Spinal cord (tissue), 10 donors: ENCODE measurements around the gene PREX1. TPM values are rescaled to one million over a fixed set of nuclear protein-coding genes. Genes with fewer than 3 reads are reported as not detected.

Experiments used
- DNase-seq, 6 donors: peaks; one replicate each; pipeline versions ENCODE4 v3.0.0 to v3.0.0-alpha.2; 2013 to 2015; ENCODE audit warnings: low spot score in 6 of 6, low read depth in 4 of 6
- H3K27ac ChIP-seq: one replicate; pipeline ENCODE4 v1.5.1; 2013; ENCODE audit warnings: low read depth, low read length, control low read depth
- H3K27me3 ChIP-seq: one replicate; pipeline ENCODE4 v1.6.1; 2013; ENCODE audit warnings: low read length; ENCODE audit not compliant: control insufficient read depth, insufficient read depth
- H3K36me3 ChIP-seq: one replicate; pipeline ENCODE4 v1.6.1; 2013; ENCODE audit warnings: low read length; ENCODE audit not compliant: control insufficient read depth, insufficient read depth
- H3K4me1 ChIP-seq: one replicate; pipeline ENCODE4 v1.6.1; 2013; ENCODE audit warnings: low read length; ENCODE audit not compliant: control insufficient read depth, insufficient read depth
- H3K4me3 ChIP-seq: one replicate; pipeline ENCODE4 v1.5.1; 2013; ENCODE audit warnings: low read depth, low read length, control low read depth
- H3K9me3 ChIP-seq: one replicate; pipeline ENCODE4 v1.6.1; 2013; ENCODE audit warnings: low read length; ENCODE audit not compliant: control insufficient read depth, insufficient read depth
- WGBS: methylation state at CpG from one replicate; pipeline ENCODE4 v1.1.5; 2013; ENCODE audit warnings: missing lambda C conversion rate; ENCODE audit not compliant: insufficient coverage; 5-methylcytosine and 5-hydroxymethylcytosine counted together
- polyA plus RNA-seq, 2 donors: library from polyadenylated mRNA; unstranded; fragments of 120-200 nt; gene quantifications; one replicate each; pipeline ENCODE4 v1.2.1, GENCODE V29; 2013; ENCODE audit not compliant: insufficient read length in 2 of 2
- total RNA-seq, 2 donors: library from RNA; depleted of rRNA in 1 of 2; stranded (reverse); fragments of 120-200 nt in 1 of 2; fragments of >200 nt in 1 of 2; gene quantifications; one replicate each; pipeline versions ENCODE4 v1.2.3 to v1.2.4, GENCODE V29; 2013 to 2014
- donor health status: healthy.

PREX1 gene
- total and polyA plus RNA-seq, 4 donors, result 46.7 to 99.1 (median 72.9) TPM

DNA sequence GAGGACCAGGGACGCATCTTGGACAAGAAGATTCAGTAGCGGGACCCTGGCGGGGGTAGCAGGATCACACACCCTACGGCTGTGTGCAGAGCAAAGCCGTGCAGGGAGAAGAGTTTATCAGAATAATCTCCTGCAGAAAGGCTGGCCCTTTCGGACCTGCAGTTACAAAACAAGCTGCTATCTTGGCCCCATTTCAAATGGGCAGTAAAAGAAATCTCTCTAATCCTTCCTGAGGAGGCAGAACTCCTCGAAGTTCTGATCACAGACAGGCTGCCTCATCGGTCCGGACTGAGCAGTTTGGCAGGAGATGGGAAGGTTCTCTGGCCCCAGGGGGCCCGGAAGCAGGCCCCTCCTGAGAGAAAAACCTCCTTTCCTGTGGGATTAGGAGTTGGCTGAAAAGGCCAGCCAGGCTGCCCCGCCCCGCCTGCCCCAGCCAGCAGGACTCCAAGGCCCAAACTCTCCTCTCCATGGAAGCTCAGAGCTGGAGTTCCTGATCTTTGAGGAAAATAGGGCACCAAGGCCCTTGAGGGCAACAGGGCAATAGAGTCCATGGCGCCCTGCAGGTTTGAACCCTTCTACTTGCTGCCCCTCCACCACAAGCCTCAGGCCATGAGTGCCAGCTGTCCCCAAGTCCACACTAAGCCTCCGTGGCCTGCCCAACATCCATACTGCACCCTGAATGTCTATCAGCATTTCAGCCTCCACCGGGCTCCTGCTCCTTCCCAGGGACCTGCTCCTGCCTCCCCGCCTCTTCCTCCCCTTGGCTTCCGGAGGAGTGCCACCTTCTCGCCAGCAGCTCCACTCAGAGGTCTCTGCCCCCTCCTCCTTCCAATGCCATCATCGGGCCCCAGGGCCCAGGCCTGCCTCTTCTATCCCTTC, 141.3 kb downstream of the PREX1 start:
- Histone ChIP-seq H3K36me3 (peaks cover 50% of the 10 kb centered on the region), H3K4me1 (peaks cover 58% of the 10 kb centered on the region), H3K4me3 (no peak overlapping the region), H3K9me3 (no peaks in the 10 kb centered on the region), H3K27me3 (no peaks in the 10 kb centered on the region), H3K27ac (no peak overlapping the region)
- DNase-seq, result peak in 2 of 6 donors; percentile 38 to 46
- WGBS, result 73% methylated on average over 15 of the region's 19 CpGs

DNA sequence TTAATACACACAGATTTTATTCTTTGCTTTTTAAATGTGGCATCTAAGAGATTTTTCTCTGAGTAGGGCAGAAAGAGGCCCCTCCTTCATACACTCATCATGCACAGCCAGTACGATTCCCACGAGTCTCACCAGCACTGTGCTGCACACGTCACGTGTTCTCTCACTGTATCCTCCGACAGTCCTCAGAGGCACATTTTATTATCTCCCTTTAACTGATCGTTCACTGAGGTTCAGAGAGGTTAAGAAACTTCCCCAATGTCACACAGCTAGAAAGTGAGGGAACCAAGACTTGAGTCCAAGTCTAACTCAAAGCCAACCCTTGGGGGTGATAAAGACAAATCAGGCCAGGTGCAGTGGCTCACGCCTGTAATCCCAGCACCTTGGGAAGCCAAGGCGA, 142.5 kb downstream of the PREX1 start:
- no peak overlapping the region for H3K4me3 ChIP-seq
- peaks cover 46% of the 10 kb centered on the region for H3K4me1 ChIP-seq
- H3K27ac ChIP-seq, result no peak overlapping the region
- H3K27me3 ChIP-seq, result no peaks in the 10 kb centered on the region
- no peaks in the 10 kb centered on the region for H3K9me3 ChIP-seq
- 96% methylated on average over 5 of the region's 8 CpGs for WGBS
- H3K36me3 ChIP-seq, result peaks cover 52% of the 10 kb centered on the region
- DNase-seq, result peak in 1 of 6 donors; percentile 25

DNA sequence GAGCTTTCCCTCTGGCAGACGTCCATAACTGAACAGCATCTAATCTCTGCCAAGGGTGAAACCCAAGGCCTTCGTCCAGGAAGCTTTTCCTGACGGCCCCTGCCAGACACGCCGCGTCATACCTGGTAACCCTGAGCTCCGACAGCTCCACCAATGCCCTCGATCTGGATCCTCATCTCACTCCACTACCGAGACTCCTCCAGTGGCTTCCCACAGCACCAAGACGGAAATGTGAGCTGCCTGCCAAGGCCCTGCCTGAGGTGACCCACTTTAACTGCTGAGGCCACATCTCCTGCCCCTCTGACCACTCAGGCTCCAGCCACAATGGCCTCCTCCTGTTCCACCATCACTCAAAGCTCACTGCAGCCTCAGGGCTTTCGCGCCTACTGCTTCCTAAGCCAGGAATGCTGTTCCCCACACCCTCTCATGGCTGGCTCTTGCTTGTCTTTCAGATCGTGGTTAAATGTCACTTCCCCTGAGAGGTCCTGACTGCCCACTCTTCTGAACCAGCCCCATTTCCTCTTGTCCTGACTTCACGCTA, 143.2 kb downstream of the PREX1 start:
- no peaks in the 10 kb centered on the region for H3K9me3 ChIP-seq
- peaks cover 46% of the 10 kb centered on the region for H3K4me1 ChIP-seq
- H3K27ac ChIP-seq, result no peak overlapping the region
- no peak overlapping the region for H3K4me3 ChIP-seq
- peaks cover 54% of the 10 kb centered on the region for H3K36me3 ChIP-seq
- DNase-seq, result no peak
- no peaks in the 10 kb centered on the region for H3K27me3 ChIP-seq
- WGBS, result 79% methylated on average over 14 of the region's 14 CpGs

DNA sequence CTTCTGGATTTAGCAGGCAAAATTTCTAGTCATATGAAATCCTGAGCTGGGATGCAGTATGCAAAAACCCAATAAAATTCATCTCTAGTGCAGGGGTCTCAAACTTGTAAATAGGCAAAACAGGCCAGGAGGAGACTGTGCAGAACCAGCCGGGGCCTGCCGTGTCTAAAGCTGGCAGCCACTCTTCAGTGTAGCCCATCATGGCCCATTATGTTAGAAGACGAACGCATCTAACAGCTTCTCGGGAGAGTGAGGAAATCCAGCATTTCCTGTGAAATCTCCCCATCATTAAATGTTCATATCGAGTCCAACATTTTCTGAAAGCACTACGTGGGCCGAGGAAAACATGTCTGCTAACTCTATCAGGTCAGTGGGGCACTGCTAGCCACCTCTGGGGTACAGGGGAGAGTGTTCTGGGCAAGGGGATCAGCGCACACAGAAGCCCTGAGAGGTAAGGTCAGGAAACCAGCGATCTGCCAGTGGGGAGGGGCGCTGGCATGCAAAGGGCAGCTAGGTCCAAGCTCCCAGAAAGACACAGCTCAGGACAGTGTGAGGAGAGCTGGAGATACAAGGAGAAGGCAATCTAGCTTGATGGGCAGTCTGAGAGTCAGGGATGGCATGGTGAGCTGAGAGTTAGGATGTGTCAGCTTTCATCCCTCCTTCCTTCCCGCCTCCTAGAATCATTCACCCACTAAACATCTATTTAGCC, 144.2 kb downstream of the PREX1 start:
- 55% methylated on average over 11 of the region's 12 CpGs for WGBS
- H3K36me3 ChIP-seq, result peaks cover 57% of the 10 kb centered on the region
- no peaks in the 10 kb centered on the region for H3K9me3 ChIP-seq
- DNase-seq, result peak in 1 of 6 donors; percentile 62
- peaks cover 45% of the 10 kb centered on the region for H3K4me1 ChIP-seq
- H3K27me3 ChIP-seq, result no peaks in the 10 kb centered on the region
- no peak overlapping the region for H3K4me3 ChIP-seq
- H3K27ac ChIP-seq, result no peak overlapping the region

DNA sequence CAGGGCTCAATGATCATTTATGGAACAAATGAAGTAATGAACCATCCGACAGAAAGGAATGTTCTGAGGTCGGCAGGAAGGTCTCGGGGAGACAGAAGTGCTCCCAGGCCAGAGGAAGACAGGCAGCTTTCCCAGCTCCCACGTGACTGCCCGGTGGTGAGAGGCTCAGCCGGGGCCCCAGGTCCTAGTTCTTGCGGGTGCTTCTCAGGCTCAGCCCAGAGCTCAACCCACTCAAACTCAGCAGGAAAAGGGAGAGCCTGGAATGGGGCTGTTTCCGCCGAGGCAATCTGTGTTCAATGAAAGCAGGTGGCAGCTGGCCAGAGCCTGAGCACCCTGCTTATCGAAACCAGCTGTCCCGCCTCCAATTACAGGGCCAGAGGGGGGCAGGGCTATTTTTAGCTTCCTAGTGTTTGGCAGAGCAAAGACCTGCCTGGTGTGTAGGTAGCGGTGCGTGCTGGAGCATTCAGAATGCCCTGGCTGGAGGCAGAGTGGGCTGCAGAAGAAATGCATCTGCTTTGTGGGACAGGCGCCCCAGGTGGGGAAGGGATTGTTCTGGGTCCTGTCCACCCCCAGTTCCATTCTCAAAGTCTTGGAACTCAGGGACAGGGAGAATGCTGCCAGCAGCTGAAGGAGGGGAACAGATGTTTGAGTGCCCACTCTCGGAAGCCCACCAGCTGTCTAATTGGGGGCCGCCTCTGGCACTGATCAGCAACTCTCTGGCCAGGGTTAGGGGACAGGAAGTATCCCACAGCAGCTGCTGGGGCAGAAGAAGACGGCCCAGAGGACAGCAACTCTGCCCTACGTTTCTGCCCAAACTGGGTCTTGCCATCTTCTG, 145.1 kb downstream of the PREX1 start:
- WGBS, result 16% methylated on average over 17 of the region's 18 CpGs
- Histone ChIP-seq H3K4me1 (peaks cover 42% of the 10 kb centered on the region), H3K36me3 (peaks cover 57% of the 10 kb centered on the region), H3K9me3 (no peaks in the 10 kb centered on the region), H3K27me3 (no peaks in the 10 kb centered on the region), H3K4me3 (no peak overlapping the region), H3K27ac (peak overlapping the region; percentile 57)
- DNase-seq, result peak in 5 of 6 donors; percentile 47 to 95 (median 62)

DNA sequence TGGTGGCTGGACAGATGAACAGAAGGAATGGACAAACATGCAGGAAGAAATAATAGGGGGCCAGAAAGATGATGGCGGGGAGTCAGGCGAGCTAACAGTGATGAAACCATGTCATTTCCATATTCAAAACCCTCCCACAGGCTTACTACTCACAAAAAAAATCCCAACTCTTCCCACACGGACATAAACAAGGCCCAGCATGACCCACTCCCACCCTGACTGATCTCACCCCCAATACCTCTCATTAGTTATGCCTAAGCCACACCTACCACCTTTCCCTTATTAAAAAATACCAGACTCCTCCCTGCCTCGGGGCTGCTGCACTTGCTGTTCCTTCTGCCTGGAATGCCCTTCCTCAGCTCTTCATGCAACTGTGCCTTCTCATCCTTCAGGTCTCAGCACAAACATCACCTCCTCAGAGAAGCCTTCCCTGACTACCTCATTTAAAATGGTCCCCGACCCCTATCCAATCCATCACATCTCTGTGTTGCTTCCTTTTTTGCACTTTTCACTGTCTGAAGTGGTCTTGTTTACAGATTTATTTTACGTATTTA, 145.8 kb downstream of the PREX1 start:
- no peak for DNase-seq
- peaks cover 54% of the 10 kb centered on the region for H3K36me3 ChIP-seq
- H3K9me3 ChIP-seq, result no peaks in the 10 kb centered on the region
- no peak overlapping the region for H3K27ac ChIP-seq
- H3K4me1 ChIP-seq, result peaks cover 37% of the 10 kb centered on the region
- no peak overlapping the region for H3K4me3 ChIP-seq
- WGBS, result 81% methylated on average over 3 of the region's 6 CpGs
- H3K27me3 ChIP-seq, result no peaks in the 10 kb centered on the region

DNA sequence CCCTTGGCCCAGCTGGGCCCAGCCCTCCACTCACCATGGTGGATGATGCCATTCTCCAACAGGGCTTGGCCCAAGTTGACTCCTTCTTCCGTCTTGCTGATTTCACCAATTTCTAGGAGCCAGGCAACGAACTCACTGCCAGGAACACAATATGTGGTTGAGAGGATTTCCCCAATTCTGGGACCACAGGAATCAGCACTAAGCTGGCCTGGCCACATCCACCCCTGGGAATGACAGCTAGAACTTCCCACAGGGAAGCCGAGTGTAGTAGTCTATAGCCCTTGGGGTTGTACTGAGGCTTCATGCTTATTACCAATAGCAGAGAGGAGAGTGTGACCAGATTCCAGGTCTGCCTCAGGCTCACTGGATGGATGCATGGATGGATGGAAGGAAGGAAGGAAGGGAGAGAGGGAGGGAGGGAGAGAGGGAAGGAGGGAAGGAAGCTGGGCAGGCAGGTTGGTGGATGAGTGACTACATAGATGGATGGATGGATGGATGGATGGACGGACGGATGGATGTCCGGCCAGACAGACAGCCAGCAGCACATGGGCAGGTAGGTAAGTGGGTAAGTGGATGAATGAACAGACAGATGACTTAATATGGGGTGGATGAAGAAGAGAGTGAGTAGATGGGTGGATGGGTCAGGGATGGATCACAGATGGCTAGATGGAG, 146.5 kb downstream of the PREX1 start:
- Histone ChIP-seq H3K27ac (no peak overlapping the region), H3K4me1 (peaks cover 31% of the 10 kb centered on the region), H3K27me3 (no peaks in the 10 kb centered on the region), H3K36me3 (peaks cover 54% of the 10 kb centered on the region), H3K4me3 (no peak overlapping the region), H3K9me3 (no peaks in the 10 kb centered on the region)
- 83% methylated on average over 6 of the region's 6 CpGs for WGBS
- DNase-seq, result no peak

DNA sequence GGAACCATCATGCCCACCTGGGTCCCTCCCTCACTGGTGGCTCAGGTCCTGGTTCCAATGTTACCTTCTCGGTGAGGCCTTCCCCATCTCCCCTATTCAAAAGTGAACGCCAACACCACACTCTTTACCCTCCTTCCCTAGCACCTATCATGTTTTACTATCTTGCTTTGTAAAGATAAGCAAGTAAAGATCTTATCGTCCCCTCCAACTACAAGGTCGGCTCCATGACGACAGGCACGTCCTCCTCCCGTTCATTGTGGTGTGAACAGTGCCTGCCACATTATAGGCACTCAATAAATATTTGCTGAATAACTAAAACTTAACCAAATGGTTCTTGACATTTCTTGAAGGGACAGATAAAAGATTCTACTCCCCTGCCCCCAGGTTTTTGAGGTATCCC, 147.1 kb downstream of the PREX1 start:
- no peaks in the 10 kb centered on the region for H3K27me3 ChIP-seq
- H3K36me3 ChIP-seq, result peaks cover 61% of the 10 kb centered on the region
- DNase-seq, result no peak
- no peak overlapping the region for H3K4me3 ChIP-seq
- no peaks in the 10 kb centered on the region for H3K9me3 ChIP-seq
- no peak overlapping the region for H3K27ac ChIP-seq
- WGBS, result 67% methylated on average over 1 of the region's 7 CpGs
- peaks cover 26% of the 10 kb centered on the region for H3K4me1 ChIP-seq
